ENCODE measurements around the gene PLEKHH2.

PLEKHH2 gene

GRCh38 chr2:43701111-43701510, 64.1 kb downstream of the PLEKHH2 start:
- Histone ChIP-seq H3K4me3 (ENCODE audit: low read depth in 1 of 2, low read length in 2 of 2) (no peak overlapping the region), H3K36me3 (ENCODE audit: insufficient read depth, low read length) (no peaks in the 10 kb centered on the region), H3K9me3 (ENCODE audit: insufficient read depth, low read length, severe bottlenecking) (no peaks in the 10 kb centered on the region), H3K27ac (ENCODE audit: low read length) (no peak overlapping the region), H4K20me1 (ENCODE audit: insufficient read depth, low read length) (no peaks in the 10 kb centered on the region), H3K9ac (ENCODE audit: low read depth, low read length) (no peak overlapping the region), H3K4me1 (ENCODE audit: insufficient read depth, low read length) (no peaks in the 10 kb centered on the region), H3K27me3 (ENCODE audit: insufficient read depth, low read length, poor library complexity) (peaks cover 22% of the 10 kb centered on the region), H2AFZ (ENCODE audit: low read depth, low read length) (no peak overlapping the region), H3K4me2 (ENCODE audit: insufficient read depth, low read length) (no peak overlapping the region), H3K79me2 (ENCODE audit: insufficient read depth, low read length) (no peaks in the 10 kb centered on the region)
- no peak for DNase-seq
- ATAC-seq (ENCODE audit: insufficient read depth, low read depth), result no peak
- no peak for TF ChIP-seq EZH2 (IDR thresholded peaks at IDR 0.05; ENCODE audit: borderline replicate concordance, low read depth, low read length, severe bottlenecking)
- TF ChIP-seq, protein P1, sequence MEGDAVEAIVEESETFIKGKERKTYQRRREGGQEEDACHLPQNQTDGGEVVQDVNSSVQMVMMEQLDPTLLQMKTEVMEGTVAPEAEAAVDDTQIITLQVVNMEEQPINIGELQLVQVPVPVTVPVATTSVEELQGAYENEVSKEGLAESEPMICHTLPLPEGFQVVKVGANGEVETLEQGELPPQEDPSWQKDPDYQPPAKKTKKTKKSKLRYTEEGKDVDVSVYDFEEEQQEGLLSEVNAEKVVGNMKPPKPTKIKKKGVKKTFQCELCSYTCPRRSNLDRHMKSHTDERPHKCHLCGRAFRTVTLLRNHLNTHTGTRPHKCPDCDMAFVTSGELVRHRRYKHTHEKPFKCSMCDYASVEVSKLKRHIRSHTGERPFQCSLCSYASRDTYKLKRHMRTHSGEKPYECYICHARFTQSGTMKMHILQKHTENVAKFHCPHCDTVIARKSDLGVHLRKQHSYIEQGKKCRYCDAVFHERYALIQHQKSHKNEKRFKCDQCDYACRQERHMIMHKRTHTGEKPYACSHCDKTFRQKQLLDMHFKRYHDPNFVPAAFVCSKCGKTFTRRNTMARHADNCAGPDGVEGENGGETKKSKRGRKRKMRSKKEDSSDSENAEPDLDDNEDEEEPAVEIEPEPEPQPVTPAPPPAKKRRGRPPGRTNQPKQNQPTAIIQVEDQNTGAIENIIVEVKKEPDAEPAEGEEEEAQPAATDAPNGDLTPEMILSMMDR (IDR thresholded peaks at IDR 0.05; ENCODE audit: borderline replicate concordance, extremely low read depth, low read length, poor library complexity, severe bottlenecking), result no peak

- Histone ChIP-seq H3K79me2 (ENCODE audit: insufficient read depth, low read length) (no peaks in the 10 kb centered on the region), H3K9ac (ENCODE audit: low read depth, low read length) (no peak overlapping the region), H3K4me1 (ENCODE audit: insufficient read depth, low read length) (no peaks in the 10 kb centered on the region), H3K4me2 (ENCODE audit: insufficient read depth, low read length) (no peak overlapping the region), H3K27me3 (ENCODE audit: insufficient read depth, low read length, poor library complexity) (peaks cover 20% of the 10 kb centered on the region), H3K27ac (ENCODE audit: low read length) (no peak overlapping the region), H3K36me3 (ENCODE audit: insufficient read depth, low read length) (no peaks in the 10 kb centered on the region), H3K4me3 (ENCODE audit: low read depth in 1 of 2, low read length in 2 of 2) (no peak overlapping the region), H2AFZ (ENCODE audit: low read depth, low read length) (no peak overlapping the region), H3K9me3 (ENCODE audit: insufficient read depth, low read length, severe bottlenecking) (no peaks in the 10 kb centered on the region), H4K20me1 (ENCODE audit: insufficient read depth, low read length) (no peaks in the 10 kb centered on the region; the same call in 1 of the 2 replicates)
- TF ChIP-seq, protein P1 (IDR thresholded peaks at IDR 0.05; ENCODE audit: borderline replicate concordance, extremely low read depth, low read length, poor library complexity, severe bottlenecking), result no peak
- no peak for TF ChIP-seq EZH2 (IDR thresholded peaks at IDR 0.05; ENCODE audit: borderline replicate concordance, low read depth, low read length, severe bottlenecking)
- DNase-seq (no peak), ATAC-seq (ENCODE audit: insufficient read depth, low read depth) (no peak)
Observed at GRCh38 chr2:43707255-43708015, 70.4 kb downstream of the PLEKHH2 start.

GRCh38 chr2:43708178-43708577, 71.1 kb downstream of the PLEKHH2 start:
- Histone ChIP-seq H4K20me1 (ENCODE audit: insufficient read depth, low read length) (no peaks in the 10 kb centered on the region; the same call in 1 of the 2 replicates), H3K36me3 (ENCODE audit: insufficient read depth, low read length) (no peaks in the 10 kb centered on the region), H3K4me1 (ENCODE audit: insufficient read depth, low read length) (no peaks in the 10 kb centered on the region), H3K27ac (ENCODE audit: low read length) (no peak overlapping the region), H2AFZ (ENCODE audit: low read depth, low read length) (no peak overlapping the region), H3K4me2 (ENCODE audit: insufficient read depth, low read length) (no peak overlapping the region), H3K27me3 (ENCODE audit: insufficient read depth, low read length, poor library complexity) (peaks cover 13% of the 10 kb centered on the region), H3K9me3 (ENCODE audit: insufficient read depth, low read length, severe bottlenecking) (no peaks in the 10 kb centered on the region), H3K9ac (ENCODE audit: low read depth, low read length) (no peak overlapping the region), H3K4me3 (ENCODE audit: low read depth in 1 of 2, low read length in 2 of 2) (no peak overlapping the region), H3K79me2 (ENCODE audit: insufficient read depth, low read length) (no peaks in the 10 kb centered on the region)
- TF ChIP-seq, protein P1 (IDR thresholded peaks at IDR 0.05; ENCODE audit: borderline replicate concordance, extremely low read depth, low read length, poor library complexity, severe bottlenecking), result no peak
- TF ChIP-seq EZH2 (IDR thresholded peaks at IDR 0.05; ENCODE audit: borderline replicate concordance, low read depth, low read length, severe bottlenecking), result no peak
- DNase-seq (no peak), ATAC-seq (ENCODE audit: insufficient read depth, low read depth) (no peak)

Data from DND-41 (cell line).